SJSA1 (cell line): ENCODE data around the gene LRRC3. TPM values are rescaled to one million over a fixed set of nuclear protein-coding genes. Genes with fewer than 3 reads are reported as not detected.
A peak's percentile ranks its signal among the peaks of the same experiment; 100 is the strongest.

Experiments
- DNase-seq, 2 experiments: peaks; one replicate each; pipeline ENCODE4 v3.0.0-alpha.2; 2015 to 2020; ENCODE audit warnings: low spot score in 2 of 2, low read depth in 1 of 2
- H3K27ac ChIP-seq: fragments of 250-450 bp; sonication (Bioruptor Pico); 2 replicates; pipeline ENCODE4 v1.5.1; 2020; ENCODE audit warnings: mild to moderate bottlenecking, moderate library complexity
- H3K27me3 ChIP-seq: fragments of 250-450 bp; sonication (Bioruptor Pico); replicated peaks from 2 replicates; pipeline ENCODE4 v1.5.1; 2020; ENCODE audit warnings: mild to moderate bottlenecking, moderate library complexity
- H3K36me3 ChIP-seq: fragments of 250-450 bp; sonication (Bioruptor Pico); 2 replicates; pipeline ENCODE4 v1.5.1; 2020; ENCODE audit warnings: mild to moderate bottlenecking
- H3K4me1 ChIP-seq: fragments of 250-450 bp; sonication (Bioruptor Pico); replicated peaks from 2 replicates; pipeline ENCODE4 v1.6.1; 2021; ENCODE audit warnings: mild to moderate bottlenecking
- H3K4me3 ChIP-seq: fragments of 250-450 bp; sonication (Bioruptor Pico); 2 replicates; pipeline ENCODE4 v1.5.1; 2020; ENCODE audit warnings: mild to moderate bottlenecking
- H3K9me3 ChIP-seq: fragments of 250-450 bp; sonication (Bioruptor Pico); replicated peaks from 2 replicates; pipeline ENCODE4 v1.5.1; 2020; ENCODE audit warnings: mild to moderate bottlenecking
- total RNA-seq: library from RNA; depleted of rRNA; stranded (reverse); fragments of >200 nt; shearing (Covaris generic); gene quantifications from 2 replicates; pipeline ENCODE4 v1.2.3, GENCODE V29; 2014

The LRRC3 gene
- total RNA-seq, 1 experiment from 2014 or later: 3.0 TPM

- H3K4me1 ChIP-seq: no peaks in the 10 kb centered on the region
- peaks cover 4% of the 10 kb centered on the region; the same call in 1 of the 2 replicates for H3K9me3 ChIP-seq
These were observed 36.5 kb upstream of the LRRC3 start for GRCh38 chr21:44418876-44419230.

GRCh38 chr21:44419679-44420078, 35.6 kb upstream of the LRRC3 start:
- H3K4me1 ChIP-seq: no peaks in the 10 kb centered on the region
- peak in 1 of 2 experiments; percentile 21 for DNase-seq
- H3K27me3 ChIP-seq: no peaks in the 10 kb centered on the region
- H3K4me3 ChIP-seq: no peak overlapping the region
- peaks cover 4% of the 10 kb centered on the region; the same call in 1 of the 2 replicates for H3K9me3 ChIP-seq
- H3K27ac ChIP-seq: no peak overlapping the region
- peaks cover 18% of the 10 kb centered on the region for H3K36me3 ChIP-seq

More at GRCh38 chr21:44418876-44419230, 36.5 kb upstream of the LRRC3 start:
- peak in 1 of 2 experiments; percentile 34 for DNase-seq
- Histone ChIP-seq H3K4me3 (no peak overlapping the region), H3K27me3 (no peaks in the 10 kb centered on the region), H3K36me3 (peaks cover 24% of the 10 kb centered on the region), H3K27ac (no peak overlapping the region)

GRCh38 chr21:44420416-44421205, 34.7 kb upstream of the LRRC3 start:
- peak in 1 of 2 experiments; percentile 28 for DNase-seq
- Histone ChIP-seq H3K4me1 (no peaks in the 10 kb centered on the region), H3K27ac (no peak overlapping the region), H3K36me3 (peaks cover 17% of the 10 kb centered on the region), H3K27me3 (no peaks in the 10 kb centered on the region), H3K4me3 (no peak overlapping the region), H3K9me3 (peaks cover 4% of the 10 kb centered on the region; the same call in 1 of the 2 replicates)

- peaks cover 4% of the 10 kb centered on the region; the same call in 1 of the 2 replicates for H3K9me3 ChIP-seq
- peaks cover 14% of the 10 kb centered on the region for H3K36me3 ChIP-seq
- no peaks in the 10 kb centered on the region for H3K4me1 ChIP-seq
- no peaks in the 10 kb centered on the region for H3K27me3 ChIP-seq
- H3K27ac ChIP-seq: no peak overlapping the region
- H3K4me3 ChIP-seq: no peak overlapping the region
- peak in 1 of 2 experiments; percentile 35 for DNase-seq
These were observed 33.1 kb upstream of the LRRC3 start for GRCh38 chr21:44421901-44422840.

- H3K4me1 ChIP-seq: no peaks in the 10 kb centered on the region
- no peaks in the 10 kb centered on the region for H3K27me3 ChIP-seq
- no peak overlapping the region for H3K27ac ChIP-seq
- DNase-seq: peak in 1 of 2 experiments; percentile 36
- peaks cover 14% of the 10 kb centered on the region for H3K36me3 ChIP-seq
- H3K9me3 ChIP-seq: peaks cover 5% of the 10 kb centered on the region; the same call in 1 of the 2 replicates
- H3K4me3 ChIP-seq: no peak overlapping the region
These were observed 31.9 kb upstream of the LRRC3 start for GRCh38 chr21:44423312-44423821.

GRCh38 chr21:44423941-44424607, 31.2 kb upstream of the LRRC3 start:
- Histone ChIP-seq H3K36me3 (peaks cover 11% of the 10 kb centered on the region), H3K27me3 (no peaks in the 10 kb centered on the region), H3K4me1 (no peaks in the 10 kb centered on the region), H3K27ac (no peak overlapping the region), H3K4me3 (no peak overlapping the region), H3K9me3 (0 out of 2 replicates have a peak, but pooled peaks cover 5% of the 10 kb centered on the region)
- DNase-seq: peak in 1 of 2 experiments; percentile 40

- H3K4me1 ChIP-seq: no peaks in the 10 kb centered on the region
- peaks cover 9% of the 10 kb centered on the region; the same call in 1 of the 2 replicates for H3K9me3 ChIP-seq
- no peaks in the 10 kb centered on the region for H3K27me3 ChIP-seq
- H3K27ac ChIP-seq: no peak overlapping the region
- no peak overlapping the region for H3K4me3 ChIP-seq
- peak in 1 of 2 experiments; percentile 41 for DNase-seq
- peaks cover 10% of the 10 kb centered on the region for H3K36me3 ChIP-seq
These were observed 30.6 kb upstream of the LRRC3 start for GRCh38 chr21:44424608-44425306.

- Histone ChIP-seq H3K4me3 (no peak overlapping the region), H3K9me3 (peaks cover 12% of the 10 kb centered on the region; the same call in 1 of the 2 replicates), H3K36me3 (peaks cover 10% of the 10 kb centered on the region), H3K4me1 (no peaks in the 10 kb centered on the region), H3K27ac (no peak overlapping the region), H3K27me3 (no peaks in the 10 kb centered on the region)
- DNase-seq: peak in 1 of 2 experiments; percentile 39
These were observed 29.9 kb upstream of the LRRC3 start for GRCh38 chr21:44425307-44425894.

- DNase-seq: no peak
- Histone ChIP-seq H3K4me3 (no peak overlapping the region), H3K27ac (no peak overlapping the region), H3K9me3 (peaks cover 12% of the 10 kb centered on the region; the same call in 1 of the 2 replicates), H3K27me3 (no peaks in the 10 kb centered on the region), H3K4me1 (no peaks in the 10 kb centered on the region), H3K36me3 (peaks cover 10% of the 10 kb centered on the region; the same call in 1 of the 2 replicates)
These were observed 29.2 kb upstream of the LRRC3 start for GRCh38 chr21:44425895-44426662.

GRCh38 chr21:44426663-44427191, 28.6 kb upstream of the LRRC3 start:
- no peak overlapping the region for H3K4me3 ChIP-seq
- no peak overlapping the region for H3K27ac ChIP-seq
- DNase-seq: peak in 1 of 2 experiments; percentile 37
- H3K27me3 ChIP-seq: no peaks in the 10 kb centered on the region
- H3K4me1 ChIP-seq: no peaks in the 10 kb centered on the region
- H3K36me3 ChIP-seq: peaks cover 10% of the 10 kb centered on the region; the same call in 1 of the 2 replicates
- peaks cover 12% of the 10 kb centered on the region; the same call in 1 of the 2 replicates for H3K9me3 ChIP-seq

GRCh38 chr21:44427241-44428120, 27.8 kb upstream of the LRRC3 start:
- H3K4me3 ChIP-seq: no peak overlapping the region
- peaks cover 10% of the 10 kb centered on the region; the same call in 1 of the 2 replicates for H3K36me3 ChIP-seq
- peak in 1 of 2 experiments; percentile 39 for DNase-seq
- peaks cover 12% of the 10 kb centered on the region; the same call in 1 of the 2 replicates for H3K9me3 ChIP-seq
- no peaks in the 10 kb centered on the region for H3K4me1 ChIP-seq
- H3K27ac ChIP-seq: no peak overlapping the region
- no peaks in the 10 kb centered on the region for H3K27me3 ChIP-seq
